GM12872 (cell line): ENCODE measurements around the gene TACC3.

Experiments used
- CTCF ChIP-seq: IDR thresholded peaks from 3 replicates; pipeline ENCODE4 v1.5.1; 2011; ENCODE audit warnings: low read depth, mild to moderate bottlenecking, low read length, moderate library complexity; ENCODE audit not compliant: insufficient read depth

Gene TACC3

GRCh38 chr4:1738410-1738809 is 17.1 kb downstream of the TACC3 start:
- no peak for TF ChIP-seq CTCF

DNA sequence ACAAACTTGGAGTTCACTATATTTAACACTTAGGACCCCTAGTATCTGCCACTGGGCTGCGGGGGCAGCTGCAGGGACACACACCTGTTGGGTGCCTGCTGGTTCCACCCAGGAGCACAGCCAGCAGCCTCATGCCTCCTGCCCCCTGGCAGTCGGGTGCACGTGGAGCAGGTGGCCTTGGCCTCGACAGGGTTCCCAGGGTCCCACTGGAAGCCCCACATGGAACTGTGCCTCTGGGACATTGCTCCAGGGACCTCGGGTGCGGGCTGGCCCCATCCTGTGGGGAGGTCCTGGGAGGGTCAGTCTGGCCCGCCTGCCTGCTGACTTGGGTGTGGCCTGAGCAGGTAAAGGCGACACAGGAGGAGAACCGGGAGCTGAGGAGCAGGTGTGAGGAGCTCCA is 18.0 kb downstream of the TACC3 start:
- no peak for TF ChIP-seq CTCF

GRCh38 chr4:1740021-1740545 is 18.8 kb downstream of the TACC3 start:
- no peak for TF ChIP-seq CTCF

GRCh38 chr4:1741208-1741607 is 19.9 kb downstream of the TACC3 start:
- TF ChIP-seq CTCF: no peak

GRCh38 chr4:1743551-1743950 is 22.2 kb downstream of the TACC3 start:
- no peak for TF ChIP-seq CTCF

DNA sequence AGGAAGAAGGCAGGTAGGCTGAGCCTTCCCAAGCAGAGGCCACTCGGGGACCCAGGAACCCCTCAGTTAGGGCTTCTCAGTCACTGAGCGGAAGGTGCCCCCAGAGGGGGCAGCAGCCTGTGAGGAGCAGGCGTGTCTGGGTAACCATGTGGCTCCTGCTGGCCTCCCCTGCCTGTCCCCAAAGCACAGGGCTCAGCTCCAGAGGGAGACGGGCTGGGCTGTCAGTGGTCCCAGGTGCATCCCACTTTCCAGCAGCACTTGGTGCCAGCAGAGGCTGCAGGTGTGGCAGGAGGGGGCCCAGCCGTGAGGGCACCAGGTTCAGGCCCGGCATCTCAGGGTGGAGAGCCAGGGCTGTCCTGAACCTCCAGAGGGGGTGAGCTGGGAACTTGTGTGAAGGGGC is 22.7 kb downstream of the TACC3 start:
- TF ChIP-seq CTCF: no peak

DNA sequence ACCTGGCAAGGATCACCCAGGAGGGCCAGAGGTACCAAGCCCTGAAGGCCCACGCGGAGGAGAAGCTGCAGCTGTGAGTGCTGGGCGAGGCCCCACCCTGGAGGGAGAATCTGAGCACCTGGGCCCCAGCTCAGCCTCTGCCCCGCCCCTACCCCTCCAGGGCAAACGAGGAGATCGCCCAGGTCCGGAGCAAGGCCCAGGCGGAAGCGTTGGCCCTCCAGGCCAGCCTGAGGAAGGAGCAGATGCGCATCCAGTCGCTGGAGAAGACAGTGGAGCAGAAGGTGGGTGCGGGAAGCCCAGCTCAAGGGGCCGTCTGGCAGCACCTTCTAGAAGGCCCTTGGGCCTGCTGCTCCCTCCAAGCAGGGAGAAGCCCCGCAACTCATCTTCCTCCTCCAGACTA is 23.2 kb downstream of the TACC3 start:
- no peak for TF ChIP-seq CTCF

- no peak for TF ChIP-seq CTCF
These were observed 23.8 kb downstream of the TACC3 start for GRCh38 chr4:1745165-1745564.
